ENCODE data around the gene OR8D2. TPM values are rescaled to one million over a fixed set of nuclear protein-coding genes. Genes with fewer than 3 reads are reported as not detected.

Gene OR8D2
- total and polyA plus RNA-seq, 9 donors, result not detected

GRCh38 chr11:124315052-124315451 lies 4.9 kb downstream of the OR8D2 start:
- Histone ChIP-seq H3K27ac (ENCODE audit: low read length) (no peak overlapping the region), H3K4me1 (ENCODE audit: control insufficient read depth, insufficient read depth, low read length) (no peaks in the 10 kb centered on the region), H3K4me3 (ENCODE audit: low read length) (no peak overlapping the region), H3K27me3 (ENCODE audit: control insufficient read depth, insufficient read depth, low read length) (no peaks in the 10 kb centered on the region), H3K36me3 (ENCODE audit: control insufficient read depth, insufficient read depth, low read length) (no peaks in the 10 kb centered on the region), H3K9me3 (replicated peaks; ENCODE audit: control insufficient read depth, low read depth, low read length) (no peaks in the 10 kb centered on the region)
- 67% methylated on average over 2 of the region's 3 CpGs for WGBS (ENCODE audit: insufficient coverage)
- DNase-seq, result no peak

- no peak within 1 kb of the TSS for H3K27ac ChIP-seq (ENCODE audit: low read length)
- no peak for DNase-seq
- no peaks in the 10 kb centered on the region for H3K36me3 ChIP-seq (ENCODE audit: control insufficient read depth, insufficient read depth, low read length)
- H3K9me3 ChIP-seq (replicated peaks; ENCODE audit: control insufficient read depth, low read depth, low read length), result no peaks in the 10 kb centered on the region
- no CpG with 5 or more reads among the region's 2 CpGs for WGBS (ENCODE audit: insufficient coverage)
- H3K4me3 ChIP-seq (ENCODE audit: low read length), result no peak within 1 kb of the TSS
- no peaks in the 10 kb centered on the region for H3K4me1 ChIP-seq (ENCODE audit: control insufficient read depth, insufficient read depth, low read length)
- no peaks in the 10 kb centered on the region for H3K27me3 ChIP-seq (ENCODE audit: control insufficient read depth, insufficient read depth, low read length)
These were observed 6.1 kb downstream of the OR8D2 start, which contains the start of gene OR8D1 for GRCh38 chr11:124313849-124314248. Gene OR8D1, minus strand, starts transcription at chr11:124313949. Its CDS starts 3,183 bp downstream, at chr11:124310766.

- no peak overlapping the region for H3K27ac ChIP-seq (ENCODE audit: low read length)
- H3K27me3 ChIP-seq (ENCODE audit: control insufficient read depth, insufficient read depth, low read length), result no peaks in the 10 kb centered on the region
- 74% methylated on average over 4 of the region's 4 CpGs for WGBS (ENCODE audit: insufficient coverage)
- H3K36me3 ChIP-seq (ENCODE audit: control insufficient read depth, insufficient read depth, low read length), result no peaks in the 10 kb centered on the region
- H3K4me3 ChIP-seq (ENCODE audit: low read length), result no peak overlapping the region
- no peak for DNase-seq
- H3K9me3 ChIP-seq (replicated peaks; ENCODE audit: control insufficient read depth, low read depth, low read length), result no peaks in the 10 kb centered on the region
- H3K4me1 ChIP-seq (ENCODE audit: control insufficient read depth, insufficient read depth, low read length), result no peaks in the 10 kb centered on the region
These were observed 6.9 kb downstream of the OR8D2 start for GRCh38 chr11:124313131-124313530.

- Histone ChIP-seq H3K27ac (ENCODE audit: low read length) (no peak overlapping the region), H3K4me1 (ENCODE audit: control insufficient read depth, insufficient read depth, low read length) (no peaks in the 10 kb centered on the region), H3K9me3 (replicated peaks; ENCODE audit: control insufficient read depth, low read depth, low read length) (no peaks in the 10 kb centered on the region), H3K36me3 (ENCODE audit: control insufficient read depth, insufficient read depth, low read length) (no peaks in the 10 kb centered on the region), H3K4me3 (ENCODE audit: low read length) (no peak overlapping the region), H3K27me3 (ENCODE audit: control insufficient read depth, insufficient read depth, low read length) (no peaks in the 10 kb centered on the region)
- no peak for DNase-seq
These were observed 8.3 kb downstream of the OR8D2 start for GRCh38 chr11:124311670-124312069.

GRCh38 chr11:124311269-124311668 lies 8.7 kb downstream of the OR8D2 start:
- Histone ChIP-seq H3K9me3 (replicated peaks; ENCODE audit: control insufficient read depth, low read depth, low read length) (no peaks in the 10 kb centered on the region), H3K4me1 (ENCODE audit: control insufficient read depth, insufficient read depth, low read length) (no peaks in the 10 kb centered on the region), H3K27ac (ENCODE audit: low read length) (no peak overlapping the region), H3K4me3 (ENCODE audit: low read length) (no peak overlapping the region), H3K36me3 (ENCODE audit: control insufficient read depth, insufficient read depth, low read length) (no peaks in the 10 kb centered on the region), H3K27me3 (ENCODE audit: control insufficient read depth, insufficient read depth, low read length) (no peaks in the 10 kb centered on the region)
- WGBS (ENCODE audit: insufficient coverage), result 33% methylated on average over 1 of the region's 5 CpGs
- DNase-seq, result no peak

GRCh38 chr11:124310721-124311120 lies 9.3 kb downstream of the OR8D2 start:
- no peak overlapping the region for H3K27ac ChIP-seq (ENCODE audit: low read length)
- no peaks in the 10 kb centered on the region for H3K9me3 ChIP-seq (replicated peaks; ENCODE audit: control insufficient read depth, low read depth, low read length)
- no peaks in the 10 kb centered on the region for H3K27me3 ChIP-seq (ENCODE audit: control insufficient read depth, insufficient read depth, low read length)
- DNase-seq, result no peak
- H3K4me3 ChIP-seq (ENCODE audit: low read length), result no peak overlapping the region
- no peaks in the 10 kb centered on the region for H3K36me3 ChIP-seq (ENCODE audit: control insufficient read depth, insufficient read depth, low read length)
- no peaks in the 10 kb centered on the region for H3K4me1 ChIP-seq (ENCODE audit: control insufficient read depth, insufficient read depth, low read length)

- no peaks in the 10 kb centered on the region for H3K36me3 ChIP-seq (ENCODE audit: control insufficient read depth, insufficient read depth, low read length)
- no peak for DNase-seq
- H3K9me3 ChIP-seq (replicated peaks; ENCODE audit: control insufficient read depth, low read depth, low read length), result no peaks in the 10 kb centered on the region
- no peaks in the 10 kb centered on the region for H3K27me3 ChIP-seq (ENCODE audit: control insufficient read depth, insufficient read depth, low read length)
- H3K4me3 ChIP-seq (ENCODE audit: low read length), result no peak overlapping the region
- no peaks in the 10 kb centered on the region for H3K4me1 ChIP-seq (ENCODE audit: control insufficient read depth, insufficient read depth, low read length)
- H3K27ac ChIP-seq (ENCODE audit: low read length), result no peak overlapping the region
These were observed 12.9 kb downstream of the OR8D2 start for GRCh38 chr11:124307093-124307492.

- H3K4me1 ChIP-seq (ENCODE audit: control insufficient read depth, insufficient read depth, low read length), result no peaks in the 10 kb centered on the region
- no peaks in the 10 kb centered on the region for H3K36me3 ChIP-seq (ENCODE audit: control insufficient read depth, insufficient read depth, low read length)
- no peak overlapping the region for H3K27ac ChIP-seq (ENCODE audit: low read length)
- H3K27me3 ChIP-seq (ENCODE audit: control insufficient read depth, insufficient read depth, low read length), result no peaks in the 10 kb centered on the region
- no CpG with 5 or more reads among the region's 3 CpGs for WGBS (ENCODE audit: insufficient coverage)
- peak; percentile 4 for DNase-seq
- no peak overlapping the region for H3K4me3 ChIP-seq (ENCODE audit: low read length)
- H3K9me3 ChIP-seq (replicated peaks; ENCODE audit: control insufficient read depth, low read depth, low read length), result no peaks in the 10 kb centered on the region
These were observed 17.5 kb downstream of the OR8D2 start for GRCh38 chr11:124302347-124303125.

GRCh38 chr11:124301548-124301947 lies 18.4 kb downstream of the OR8D2 start:
- peak; percentile 11 for DNase-seq
- Histone ChIP-seq H3K27me3 (ENCODE audit: control insufficient read depth, insufficient read depth, low read length) (no peaks in the 10 kb centered on the region), H3K36me3 (ENCODE audit: control insufficient read depth, insufficient read depth, low read length) (no peaks in the 10 kb centered on the region), H3K27ac (ENCODE audit: low read length) (no peak overlapping the region), H3K9me3 (replicated peaks; ENCODE audit: control insufficient read depth, low read depth, low read length) (no peaks in the 10 kb centered on the region), H3K4me3 (ENCODE audit: low read length) (no peak overlapping the region), H3K4me1 (ENCODE audit: control insufficient read depth, insufficient read depth, low read length) (no peaks in the 10 kb centered on the region)
- no CpG with 5 or more reads among the region's 3 CpGs for WGBS (ENCODE audit: insufficient coverage)

- Histone ChIP-seq H3K4me3 (ENCODE audit: low read length) (no peak overlapping the region), H3K4me1 (ENCODE audit: control insufficient read depth, insufficient read depth, low read length) (no peaks in the 10 kb centered on the region), H3K27me3 (ENCODE audit: control insufficient read depth, insufficient read depth, low read length) (no peaks in the 10 kb centered on the region), H3K36me3 (ENCODE audit: control insufficient read depth, insufficient read depth, low read length) (no peaks in the 10 kb centered on the region), H3K9me3 (replicated peaks; ENCODE audit: control insufficient read depth, low read depth, low read length) (no peaks in the 10 kb centered on the region), H3K27ac (ENCODE audit: low read length) (no peak overlapping the region)
- no CpG with 5 or more reads among the region's 4 CpGs for WGBS (ENCODE audit: insufficient coverage)
- DNase-seq, result no peak
These were observed 22.1 kb downstream of the OR8D2 start for GRCh38 chr11:124297921-124298320.

- DNase-seq, result no peak
- no peaks in the 10 kb centered on the region for H3K36me3 ChIP-seq (ENCODE audit: control insufficient read depth, insufficient read depth, low read length)
- H3K27me3 ChIP-seq (ENCODE audit: control insufficient read depth, insufficient read depth, low read length), result no peaks in the 10 kb centered on the region
- H3K27ac ChIP-seq (ENCODE audit: low read length), result no peak overlapping the region
- H3K4me3 ChIP-seq (ENCODE audit: low read length), result no peak overlapping the region
- H3K9me3 ChIP-seq (replicated peaks; ENCODE audit: control insufficient read depth, low read depth, low read length), result no peaks in the 10 kb centered on the region
- H3K4me1 ChIP-seq (ENCODE audit: control insufficient read depth, insufficient read depth, low read length), result no peaks in the 10 kb centered on the region
These were observed 24.0 kb downstream of the OR8D2 start for GRCh38 chr11:124296016-124296415.

Measured in muscle of leg (tissue), 11 donors.